ENCODE data around the gene RASL11A. TPM values are rescaled to one million over a fixed set of nuclear protein-coding genes. Genes with fewer than 3 reads are reported as not detected.

Gene RASL11A
- total RNA-seq, 1 donor from 2014 or later = 1.3 TPM

- intact Hi-C loops (cut with micrococcal nuclease) = loop anchor here (10.0 kb wide), 1 partner anchor 212 kb away; no protein-coding TSS in a partner anchor
Measured at GRCh38 chr13:27257233-27257568, 13.4 kb upstream of the RASL11A start.

GRCh38 chr13:27257648-27258253 is 12.9 kb upstream of the RASL11A start:
- Mint-ChIP-seq H3K36me3 (ENCODE audit: low read depth) (peaks cover 93% of the 10 kb centered on the region), H3K27me3 (ENCODE audit: low read depth) (no peaks in the 10 kb centered on the region), H3K27ac (no peak overlapping the region), H3K4me3 (ENCODE audit: low read depth) (no peak overlapping the region), H3K4me1 (ENCODE audit: low read depth) (peaks cover 55% of the 10 kb centered on the region), H3K9me3 (no peaks in the 10 kb centered on the region)
- no peak for DNase-seq (ENCODE audit: low spot score)
- intact Hi-C loops (cut with micrococcal nuclease) = loop anchor here (10.0 kb wide), 1 partner anchor 213 kb away; no protein-coding TSS in a partner anchor

More at GRCh38 chr13:27257233-27257568, 13.4 kb upstream of the RASL11A start:
- DNase-seq (ENCODE audit: low spot score) = no peak
- no peak overlapping the region for H3K4me3 Mint-ChIP-seq (ENCODE audit: low read depth)
- H3K4me1 Mint-ChIP-seq (ENCODE audit: low read depth) = peaks cover 55% of the 10 kb centered on the region
- H3K36me3 Mint-ChIP-seq (ENCODE audit: low read depth) = peaks cover 96% of the 10 kb centered on the region
- H3K27ac Mint-ChIP-seq = no peak overlapping the region
- no peaks in the 10 kb centered on the region for H3K9me3 Mint-ChIP-seq
- no peaks in the 10 kb centered on the region for H3K27me3 Mint-ChIP-seq (ENCODE audit: low read depth)

- Mint-ChIP-seq H3K27me3 (ENCODE audit: low read depth) (no peaks in the 10 kb centered on the region), H3K27ac (peak overlapping the region; percentile 48), H3K4me3 (ENCODE audit: low read depth) (no peak overlapping the region), H3K9me3 (no peaks in the 10 kb centered on the region), H3K36me3 (ENCODE audit: low read depth) (peaks cover 85% of the 10 kb centered on the region), H3K4me1 (ENCODE audit: low read depth) (peaks cover 44% of the 10 kb centered on the region)
- intact Hi-C loops (cut with micrococcal nuclease) = loop anchor here (10.0 kb wide), 1 partner anchor 214 kb away; no protein-coding TSS in a partner anchor
- no peak for DNase-seq (ENCODE audit: low spot score)
Measured at GRCh38 chr13:27258637-27259386, 11.8 kb upstream of the RASL11A start.

- H3K27me3 Mint-ChIP-seq (ENCODE audit: low read depth) = no peaks in the 10 kb centered on the region
- no peak overlapping the region for H3K4me3 Mint-ChIP-seq (ENCODE audit: low read depth)
- H3K27ac Mint-ChIP-seq = peak overlapping the region; percentile 80
- H3K36me3 Mint-ChIP-seq (ENCODE audit: low read depth) = peaks cover 75% of the 10 kb centered on the region
- intact Hi-C loops (cut with micrococcal nuclease) = loop anchor here (5.0 to 10.0 kb wide), 2 partner anchors 92 to 215 kb away; no protein-coding TSS in a partner anchor
- peaks cover 39% of the 10 kb centered on the region for H3K4me1 Mint-ChIP-seq (ENCODE audit: low read depth)
- H3K9me3 Mint-ChIP-seq = no peaks in the 10 kb centered on the region
- no peak for DNase-seq (ENCODE audit: low spot score)
Measured at GRCh38 chr13:27259831-27260230, 10.8 kb upstream of the RASL11A start.

- H3K4me3 Mint-ChIP-seq (ENCODE audit: low read depth) = no peak overlapping the region
- peaks cover 59% of the 10 kb centered on the region for H3K36me3 Mint-ChIP-seq (ENCODE audit: low read depth)
- intact Hi-C loops (cut with micrococcal nuclease) = loop anchor here (5.0 kb wide), 1 partner anchor 91 kb away; no protein-coding TSS in a partner anchor
Measured at GRCh38 chr13:27261396-27261795, 9.2 kb upstream of the RASL11A start.

GRCh38 chr13:27263438-27263837 is 7.2 kb upstream of the RASL11A start:
- peaks cover 38% of the 10 kb centered on the region for H3K36me3 Mint-ChIP-seq (ENCODE audit: low read depth)

More at GRCh38 chr13:27261396-27261795, 9.2 kb upstream of the RASL11A start:
- Mint-ChIP-seq H3K27me3 (ENCODE audit: low read depth) (no peaks in the 10 kb centered on the region), H3K27ac (peak overlapping the region; percentile 42), H3K9me3 (no peaks in the 10 kb centered on the region), H3K4me1 (ENCODE audit: low read depth) (peaks cover 35% of the 10 kb centered on the region)
- no peak for DNase-seq (ENCODE audit: low spot score)

GRCh38 chr13:27264181-27264580 is 6.4 kb upstream of the RASL11A start:
- no peak for DNase-seq (ENCODE audit: low spot score)
- H3K4me3 Mint-ChIP-seq (ENCODE audit: low read depth) = no peak overlapping the region
- no peaks in the 10 kb centered on the region for H3K9me3 Mint-ChIP-seq
- peaks cover 31% of the 10 kb centered on the region for H3K36me3 Mint-ChIP-seq (ENCODE audit: low read depth)
- intact Hi-C loops (cut with micrococcal nuclease) = loop anchor here (5.0 kb wide), 1 partner anchor 88 kb away; no protein-coding TSS in a partner anchor
- H3K27me3 Mint-ChIP-seq (ENCODE audit: low read depth) = peaks cover 4% of the 10 kb centered on the region
- peaks cover 24% of the 10 kb centered on the region for H3K4me1 Mint-ChIP-seq (ENCODE audit: low read depth)
- no peak overlapping the region for H3K27ac Mint-ChIP-seq

More at GRCh38 chr13:27263438-27263837, 7.2 kb upstream of the RASL11A start:
- no peak overlapping the region for H3K4me3 Mint-ChIP-seq (ENCODE audit: low read depth)
- DNase-seq (ENCODE audit: low spot score) = no peak
- H3K4me1 Mint-ChIP-seq (ENCODE audit: low read depth) = peaks cover 31% of the 10 kb centered on the region
- no peaks in the 10 kb centered on the region for H3K9me3 Mint-ChIP-seq
- H3K27me3 Mint-ChIP-seq (ENCODE audit: low read depth) = peaks cover 4% of the 10 kb centered on the region
- no peak overlapping the region for H3K27ac Mint-ChIP-seq
- intact Hi-C loops (cut with micrococcal nuclease) = loop anchor here (5.0 kb wide), 1 partner anchor 89 kb away; no protein-coding TSS in a partner anchor

GRCh38 chr13:27264648-27265047 is 6.0 kb upstream of the RASL11A start:
- no peak overlapping the region for H3K27ac Mint-ChIP-seq
- no peaks in the 10 kb centered on the region for H3K9me3 Mint-ChIP-seq
- DNase-seq (ENCODE audit: low spot score) = no peak
- peaks cover 20% of the 10 kb centered on the region for H3K4me1 Mint-ChIP-seq (ENCODE audit: low read depth)
- H3K27me3 Mint-ChIP-seq (ENCODE audit: low read depth) = peaks cover 4% of the 10 kb centered on the region
- intact Hi-C loops (cut with micrococcal nuclease) = loop anchor here (5.0 kb wide), 1 partner anchor 88 kb away; no protein-coding TSS in a partner anchor
- no peak overlapping the region for H3K4me3 Mint-ChIP-seq (ENCODE audit: low read depth)
- H3K36me3 Mint-ChIP-seq (ENCODE audit: low read depth) = peaks cover 26% of the 10 kb centered on the region

GRCh38 chr13:27266917-27267316 is 3.7 kb upstream of the RASL11A start:
- peaks cover 5% of the 10 kb centered on the region for H3K36me3 Mint-ChIP-seq (ENCODE audit: low read depth)
- H3K27me3 Mint-ChIP-seq (ENCODE audit: low read depth) = peaks cover 14% of the 10 kb centered on the region
- intact Hi-C loops (cut with micrococcal nuclease) = no loop called here
- no peaks in the 10 kb centered on the region for H3K9me3 Mint-ChIP-seq
- DNase-seq (ENCODE audit: low spot score) = no peak
- peaks cover 13% of the 10 kb centered on the region for H3K4me1 Mint-ChIP-seq (ENCODE audit: low read depth)
- no peak overlapping the region for H3K27ac Mint-ChIP-seq
- H3K4me3 Mint-ChIP-seq (ENCODE audit: low read depth) = no peak overlapping the region

- no peak for DNase-seq (ENCODE audit: low spot score)
- H3K4me1 Mint-ChIP-seq (ENCODE audit: low read depth) = peaks cover 11% of the 10 kb centered on the region
- H3K27ac Mint-ChIP-seq = no peak overlapping the region
- H3K9me3 Mint-ChIP-seq = no peaks in the 10 kb centered on the region
- H3K4me3 Mint-ChIP-seq (ENCODE audit: low read depth) = no peak overlapping the region
- H3K27me3 Mint-ChIP-seq (ENCODE audit: low read depth) = peaks cover 18% of the 10 kb centered on the region
- intact Hi-C loops (cut with micrococcal nuclease) = no loop called here
- peaks cover 3% of the 10 kb centered on the region for H3K36me3 Mint-ChIP-seq (ENCODE audit: low read depth)
Measured at GRCh38 chr13:27267596-27267995, 3.0 kb upstream of the RASL11A start.

- H3K27ac Mint-ChIP-seq = no peak overlapping the region
- intact Hi-C loops (cut with micrococcal nuclease) = no loop called here
- no peaks in the 10 kb centered on the region for H3K9me3 Mint-ChIP-seq
- no peaks in the 10 kb centered on the region for H3K36me3 Mint-ChIP-seq (ENCODE audit: low read depth)
- H3K27me3 Mint-ChIP-seq (ENCODE audit: low read depth) = peaks cover 27% of the 10 kb centered on the region
- H3K4me3 Mint-ChIP-seq (ENCODE audit: low read depth) = no peak overlapping the region
- no peak for DNase-seq (ENCODE audit: low spot score)
- H3K4me1 Mint-ChIP-seq (ENCODE audit: low read depth) = peaks cover 10% of the 10 kb centered on the region
Measured at GRCh38 chr13:27269114-27269665, 1.4 kb upstream of the RASL11A start.

GRCh38 chr13:27271570-27272096 is 1.0 kb downstream of the RASL11A start:
- Mint-ChIP-seq H3K36me3 (ENCODE audit: low read depth) (no peaks in the 10 kb centered on the region), H3K9me3 (no peaks in the 10 kb centered on the region), H3K4me1 (ENCODE audit: low read depth) (peaks cover 9% of the 10 kb centered on the region), H3K27ac (no peak overlapping the region), H3K4me3 (ENCODE audit: low read depth) (peak overlapping the region; percentile 88), H3K27me3 (ENCODE audit: low read depth) (peaks cover 47% of the 10 kb centered on the region)
- no peak for DNase-seq (ENCODE audit: low spot score)
- intact Hi-C loops (cut with micrococcal nuclease) = loop anchor here (5.0 kb wide), 2 partner anchors 86 to 99 kb away; partner anchors contain the start of gene USP12
